GM12891 (cell line): Measurements from ENCODE around the gene URI1.

Source experiments
- PAX5 ChIP-seq: IDR thresholded peaks from 2 replicates; pipeline ENCODE4 v1.6.1; 2011; ENCODE audit warnings: low read length, moderate library complexity, mild to moderate bottlenecking; ENCODE audit not compliant: insufficient read depth, severe bottlenecking
- POLR2A ChIP-seq: IDR thresholded peaks from 2 replicates; pipeline ENCODE4 v1.6.1; 2011; ENCODE audit warnings: low read depth, low read length, control low read depth
- POLR2AphosphoS5 ChIP-seq: IDR thresholded peaks from 2 replicates; pipeline ENCODE4 v1.6.1; 2011; ENCODE audit warnings: low read depth, low read length, control low read depth
- POU2F2 ChIP-seq: IDR thresholded peaks from 2 replicates; pipeline ENCODE4 v1.6.1; 2011; ENCODE audit warnings: low read depth, mild to moderate bottlenecking, control low read depth, low read length, moderate library complexity
- SPI1 ChIP-seq: IDR thresholded peaks from 2 replicates; pipeline ENCODE4 v1.6.1; 2011; ENCODE audit warnings: low read depth, low read length, control low read depth

DNA sequence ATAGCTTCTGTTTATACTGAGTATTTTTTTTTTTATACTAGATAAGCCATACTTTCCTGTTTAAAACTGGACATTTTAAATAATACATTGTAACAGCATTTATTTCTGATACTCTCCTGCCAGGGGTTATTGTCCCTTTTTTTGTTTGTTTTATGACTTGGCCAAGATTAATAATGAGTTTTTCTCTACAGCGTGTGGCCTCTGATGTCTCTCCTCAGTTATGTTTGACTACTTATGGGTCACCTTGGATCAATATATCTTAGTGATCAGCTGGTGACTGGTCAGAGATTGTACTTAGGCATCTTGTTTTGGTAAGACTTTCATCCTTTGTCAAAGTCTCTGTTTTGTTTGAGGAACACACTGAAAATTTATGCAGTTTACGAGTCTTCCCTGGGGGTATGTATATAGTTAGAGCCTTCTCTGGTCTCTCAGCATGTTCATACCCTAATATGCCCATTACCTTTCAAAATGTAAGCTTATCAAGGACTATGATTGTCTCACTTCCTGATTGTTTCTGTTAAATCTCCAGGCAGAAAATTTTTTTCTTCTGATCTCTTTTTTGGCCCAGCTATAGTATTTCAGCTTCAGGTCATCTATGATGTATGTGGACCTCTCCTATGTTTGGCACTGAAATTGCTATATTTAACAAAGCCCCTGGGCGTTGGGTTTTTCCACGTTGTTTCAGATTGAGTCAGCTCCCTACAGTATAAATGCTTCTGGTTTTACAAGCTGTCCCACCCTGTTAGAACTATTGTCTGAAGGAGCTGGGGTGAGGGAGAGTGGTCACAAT is 87.9 kb downstream of the URI1 start:
- TF ChIP-seq POLR2AphosphoS5 (no peak), POLR2A (no peak), PAX5 (no peak), SPI1 (peak; percentile 59; the same call in 1 of the 2 replicates), POU2F2 (no peak)
